ENCODE data around the gene CD164L2.
A peak's percentile ranks its signal among the peaks of the same experiment; 100 is the strongest.
"Not testable (repeated sequence)": the region's sequence is repeated elsewhere in the genome, so short reads cannot be mapped to it uniquely, and the experiment has no call there.

Gene CD164L2

DNA sequence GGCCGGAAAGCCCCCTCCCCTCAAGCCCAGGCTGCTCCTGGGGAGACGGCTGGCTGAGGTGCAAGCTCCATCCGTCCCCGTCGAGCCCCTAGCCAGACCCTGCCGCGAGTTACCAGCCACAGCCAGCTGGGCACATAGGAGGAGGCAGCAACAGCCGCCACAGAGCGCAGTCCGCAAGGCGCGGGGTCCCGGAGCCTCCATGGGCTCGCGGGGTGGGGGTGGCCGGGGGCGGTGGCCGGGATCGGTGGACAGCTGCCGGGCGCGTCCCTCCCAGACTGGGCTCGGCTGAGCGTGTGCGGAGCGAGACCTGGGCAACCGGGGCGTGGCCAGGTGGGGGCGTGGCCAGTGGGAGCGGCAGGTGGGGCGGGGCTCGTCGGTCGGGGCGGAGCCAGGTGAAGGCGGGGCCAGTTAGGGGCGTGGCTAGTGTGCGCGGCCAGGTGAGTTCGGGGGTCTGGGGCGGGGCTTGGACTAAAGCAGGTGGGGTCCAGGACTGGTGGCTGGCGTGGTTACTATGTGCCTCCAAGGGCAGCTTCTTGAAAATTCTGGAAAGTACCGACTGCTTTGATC, at the start of gene CD164L2:
TSS of gene CD164L2 (minus strand) at position 295 of the 567 bp plus-strand sequence. CDS start at position 201, 94 bp downstream.
- Mint-ChIP-seq H3K9me3 (no peaks in the 10 kb centered on the region), H3K4me3 (no peak within 1 kb of the TSS), H3K27ac (peak within 1 kb of the TSS; percentile 1), H3K27me3 (peaks cover 2% of the 10 kb centered on the region), H3K4me1 (peaks cover 8% of the 10 kb centered on the region), H3K36me3 (no peaks in the 10 kb centered on the region)
- DNase-seq (ENCODE audit: low spot score in 2 of 2) (peak in 1 of 2 donors; percentile 45), ATAC-seq (ENCODE audit: low read depth) (peak; percentile 54)

DNA sequence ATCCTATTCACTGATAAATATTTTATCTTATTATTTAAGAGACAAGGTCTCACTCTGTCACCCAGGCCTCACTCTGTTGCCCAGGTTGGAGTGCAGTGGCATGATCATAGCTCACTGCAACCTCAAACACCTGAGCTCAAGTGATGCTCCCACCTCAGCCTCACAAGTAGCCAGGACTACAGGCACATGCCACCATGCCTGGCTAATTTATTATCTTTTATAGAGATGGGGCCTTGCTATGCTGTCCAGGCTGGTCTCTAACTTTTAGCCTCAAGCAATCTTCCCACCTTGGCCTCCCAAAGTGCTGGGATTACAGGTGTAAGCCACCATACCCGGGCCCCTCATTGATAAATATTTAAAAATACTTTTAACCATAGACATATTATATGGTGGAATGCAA, 49.6 kb upstream of the CD164L2 start:
- not testable (repeated sequence) for H3K4me3 Mint-ChIP-seq; H3K27ac Mint-ChIP-seq; DNase-seq (ENCODE audit: low spot score in 2 of 2); H3K36me3 Mint-ChIP-seq; H3K9me3 Mint-ChIP-seq; H3K27me3 Mint-ChIP-seq; ATAC-seq (ENCODE audit: low read depth)
- peaks cover 51% of the 10 kb centered on the region for H3K4me1 Mint-ChIP-seq

DNA sequence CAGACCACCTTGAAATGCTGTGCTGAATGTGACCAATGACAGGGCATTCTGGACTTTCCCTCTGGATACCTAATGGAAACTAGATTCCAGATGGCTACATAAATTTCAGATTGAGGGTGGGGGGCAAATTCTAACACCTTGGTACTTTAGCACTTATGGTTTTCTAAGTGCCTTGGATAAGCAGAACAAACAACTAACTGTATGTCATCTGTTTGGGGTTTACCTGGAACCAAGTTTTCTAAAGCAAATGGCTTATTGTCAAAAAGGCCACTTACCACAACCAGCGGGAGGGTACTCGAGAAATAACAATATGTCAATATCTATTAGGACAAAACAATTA, 48.4 kb upstream of the CD164L2 start:
- Mint-ChIP-seq H3K36me3 (peaks cover 4% of the 10 kb centered on the region), H3K27ac (peak overlapping the region; percentile 76), H3K4me1 (peaks cover 56% of the 10 kb centered on the region), H3K27me3 (no peaks in the 10 kb centered on the region), H3K9me3 (no peaks in the 10 kb centered on the region), H3K4me3 (no peak overlapping the region)
- DNase-seq (ENCODE audit: low spot score in 2 of 2), result no peak
- ATAC-seq (ENCODE audit: low read depth), result no peak

DNA sequence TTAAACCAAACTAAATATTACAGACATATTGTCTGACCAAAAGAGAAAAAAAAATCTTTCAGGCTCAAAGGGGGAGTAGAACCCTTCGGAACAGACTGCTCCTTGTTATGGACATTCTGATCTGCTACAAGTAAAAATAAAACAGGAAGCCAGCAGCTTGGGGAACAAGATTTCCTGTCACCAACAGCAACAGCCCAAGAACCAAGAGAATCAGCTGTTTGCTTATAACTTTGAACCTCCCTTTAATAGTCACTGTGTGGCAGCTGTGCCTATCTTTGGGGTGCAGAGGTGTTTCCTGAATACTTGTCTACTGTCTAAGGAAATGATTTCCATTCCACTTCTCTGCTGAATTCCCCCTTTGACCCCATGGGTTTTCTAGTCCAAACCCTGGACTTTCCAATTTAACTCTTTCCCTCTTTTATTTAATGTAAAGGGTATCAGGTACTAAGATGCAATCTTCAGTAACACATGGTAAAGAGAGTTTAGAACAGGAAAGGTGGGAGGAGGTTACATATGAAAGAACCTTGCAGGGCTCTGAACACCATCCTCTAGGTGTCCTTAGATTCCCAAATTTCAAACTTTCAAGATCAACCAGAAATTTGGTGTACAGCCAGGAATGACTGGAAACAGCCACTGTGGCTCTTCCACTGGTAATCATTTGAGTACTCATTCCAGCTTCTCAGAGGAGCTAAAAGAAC, 47.9 kb upstream of the CD164L2 start:
- no peaks in the 10 kb centered on the region for H3K9me3 Mint-ChIP-seq
- H3K36me3 Mint-ChIP-seq, result peaks cover 6% of the 10 kb centered on the region
- peaks cover 55% of the 10 kb centered on the region for H3K4me1 Mint-ChIP-seq
- H3K27me3 Mint-ChIP-seq, result no peaks in the 10 kb centered on the region
- peak overlapping the region; percentile 76 for H3K27ac Mint-ChIP-seq
- ATAC-seq (ENCODE audit: low read depth) (peak; percentile 26), DNase-seq (ENCODE audit: low spot score in 2 of 2) (no peak)
- peak overlapping the region; percentile 60 for H3K4me3 Mint-ChIP-seq

DNA sequence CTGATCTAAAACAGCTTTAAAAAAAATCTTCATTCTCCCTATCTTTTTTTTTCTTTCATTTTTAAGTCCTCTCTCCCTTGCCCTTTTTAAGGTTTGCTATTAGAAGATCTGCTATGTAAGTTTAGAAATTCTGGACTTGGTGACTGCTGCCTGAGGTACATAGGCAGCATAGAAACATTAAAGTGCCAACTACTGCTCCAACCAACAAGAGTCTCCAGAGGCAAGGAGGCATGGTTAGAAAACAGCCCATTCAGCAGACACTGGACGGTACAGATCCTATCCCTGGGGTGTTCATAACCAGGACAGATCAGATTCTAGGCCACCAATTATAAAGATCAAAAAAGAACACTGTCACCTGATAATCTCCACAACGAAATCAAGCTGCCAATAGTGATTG, 45.9 kb upstream of the CD164L2 start:
- ATAC-seq (ENCODE audit: low read depth), result no peak
- no peak for DNase-seq (ENCODE audit: low spot score in 2 of 2)
- Mint-ChIP-seq H3K9me3 (no peaks in the 10 kb centered on the region), H3K27ac (peak overlapping the region; percentile 88), H3K4me3 (peak overlapping the region; percentile 45), H3K36me3 (peaks cover 8% of the 10 kb centered on the region), H3K27me3 (no peaks in the 10 kb centered on the region), H3K4me1 (peaks cover 55% of the 10 kb centered on the region)

DNA sequence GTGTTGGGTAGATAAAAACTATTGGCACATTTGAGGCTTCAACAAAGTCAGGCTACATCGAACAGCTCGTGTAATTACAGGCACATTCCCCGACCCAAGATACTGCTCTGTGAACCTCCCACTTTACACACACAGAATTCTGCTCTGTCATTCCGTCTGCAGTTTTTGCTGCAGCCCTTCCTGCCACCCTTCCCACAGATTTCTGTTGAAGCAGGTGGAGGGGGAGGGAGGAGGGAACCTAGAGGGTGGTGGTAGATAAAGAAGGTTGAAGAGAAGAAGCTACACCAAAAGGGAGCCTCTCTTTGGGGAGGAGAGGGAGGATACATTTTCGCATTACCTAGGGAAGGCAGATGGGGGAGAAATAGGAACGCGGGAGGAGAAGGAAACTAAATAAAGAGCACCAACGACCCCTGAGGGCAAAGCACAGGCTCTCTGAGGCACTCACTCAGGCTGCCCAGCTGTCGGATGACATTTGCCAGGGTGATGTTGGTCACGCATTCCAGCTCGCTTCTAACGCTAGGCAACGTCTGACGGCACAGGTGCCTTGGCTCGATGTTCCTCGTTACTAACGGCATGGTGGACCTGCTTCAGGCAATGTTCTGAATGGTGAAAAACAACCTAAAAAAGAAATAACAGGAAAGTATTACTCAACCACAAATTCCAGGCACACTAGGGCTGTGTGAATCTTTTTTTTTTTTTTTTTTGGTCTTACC, 45.3 kb upstream of the CD164L2 start:
- H3K4me1 Mint-ChIP-seq, result peaks cover 50% of the 10 kb centered on the region
- no peaks in the 10 kb centered on the region for H3K9me3 Mint-ChIP-seq
- H3K27me3 Mint-ChIP-seq, result no peaks in the 10 kb centered on the region
- DNase-seq (ENCODE audit: low spot score in 2 of 2) (no peak), ATAC-seq (ENCODE audit: low read depth) (no peak)
- peaks cover 8% of the 10 kb centered on the region for H3K36me3 Mint-ChIP-seq
- no peak overlapping the region for H3K4me3 Mint-ChIP-seq
- peak overlapping the region; percentile 88 for H3K27ac Mint-ChIP-seq

DNA sequence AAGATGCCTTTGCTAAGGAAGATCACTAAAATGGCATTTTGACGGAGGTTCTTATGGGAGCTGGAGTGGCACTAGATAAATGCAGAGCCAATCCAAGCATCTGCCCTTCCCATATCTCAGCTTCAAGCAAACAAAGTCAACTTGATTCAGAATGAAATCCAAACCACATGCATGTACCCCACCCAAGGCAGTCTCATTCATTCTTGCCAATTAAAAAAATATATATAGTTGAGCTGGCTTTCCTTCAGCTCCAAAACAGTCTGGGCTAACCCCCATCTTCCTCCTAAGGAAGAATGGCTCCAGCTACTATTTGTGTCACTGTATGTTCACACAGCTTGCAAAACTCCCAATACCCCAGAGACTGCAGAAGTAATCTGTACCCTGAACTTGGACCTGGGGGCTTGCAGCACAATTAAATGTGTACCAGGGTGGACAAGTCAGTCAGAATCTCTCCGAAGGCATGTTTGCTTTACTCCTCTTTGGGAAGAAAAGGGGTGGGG, 44.7 kb upstream of the CD164L2 start:
- no peaks in the 10 kb centered on the region for H3K27me3 Mint-ChIP-seq
- H3K36me3 Mint-ChIP-seq, result peaks cover 8% of the 10 kb centered on the region
- DNase-seq (ENCODE audit: low spot score in 2 of 2) (no peak), ATAC-seq (ENCODE audit: low read depth) (no peak)
- peak overlapping the region; percentile 88 for H3K27ac Mint-ChIP-seq
- no peak overlapping the region for H3K4me3 Mint-ChIP-seq
- peaks cover 46% of the 10 kb centered on the region for H3K4me1 Mint-ChIP-seq
- no peaks in the 10 kb centered on the region for H3K9me3 Mint-ChIP-seq

DNA sequence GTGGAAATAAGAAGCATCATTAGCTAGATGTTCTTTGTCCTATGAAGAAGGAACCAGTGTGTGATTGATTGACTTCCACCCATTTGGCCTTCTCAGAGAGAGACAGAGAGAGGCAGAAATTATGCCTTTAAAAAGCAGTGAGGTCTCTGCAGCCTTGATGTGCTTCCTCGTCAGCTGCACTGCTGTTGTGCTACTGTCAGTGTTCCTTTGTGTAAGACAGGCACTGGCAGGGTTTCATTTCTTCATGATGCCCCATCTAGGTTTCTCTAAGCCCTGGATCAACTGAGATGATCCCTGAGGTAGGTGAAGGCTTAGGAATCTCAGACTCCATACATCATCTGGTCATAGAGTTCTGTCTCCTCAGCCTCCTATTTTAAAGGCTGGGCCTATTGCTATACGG, 44.2 kb upstream of the CD164L2 start:
- H3K36me3 Mint-ChIP-seq, result peaks cover 11% of the 10 kb centered on the region
- H3K27ac Mint-ChIP-seq, result peak overlapping the region; percentile 88
- no peaks in the 10 kb centered on the region for H3K27me3 Mint-ChIP-seq
- DNase-seq (ENCODE audit: low spot score in 2 of 2) (no peak), ATAC-seq (ENCODE audit: low read depth) (peak; percentile 85)
- no peak overlapping the region for H3K4me3 Mint-ChIP-seq
- peaks cover 46% of the 10 kb centered on the region for H3K4me1 Mint-ChIP-seq
- no peaks in the 10 kb centered on the region for H3K9me3 Mint-ChIP-seq

DNA sequence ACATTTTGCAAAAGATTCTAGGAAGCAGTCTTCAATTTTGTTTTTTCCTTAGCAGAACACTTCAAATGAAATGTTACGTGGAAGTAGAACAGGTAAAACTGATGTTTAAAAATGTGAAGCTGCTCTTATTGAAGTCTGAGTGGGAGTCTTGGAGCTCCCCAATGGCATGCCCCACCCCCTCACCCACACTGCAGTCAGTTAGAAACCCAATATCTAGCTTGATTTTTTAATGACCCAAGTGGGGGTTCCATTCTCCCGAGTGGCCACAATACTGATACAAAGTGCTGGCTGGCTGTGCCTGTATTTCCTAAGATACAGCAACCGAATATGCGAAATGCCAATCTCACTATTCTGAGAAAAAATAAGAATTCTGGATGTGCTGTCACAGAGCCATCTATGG, 40.6 kb upstream of the CD164L2 start:
- Mint-ChIP-seq H3K36me3 (peaks cover 11% of the 10 kb centered on the region), H3K27ac (no peak overlapping the region), H3K27me3 (no peaks in the 10 kb centered on the region)

DNA sequence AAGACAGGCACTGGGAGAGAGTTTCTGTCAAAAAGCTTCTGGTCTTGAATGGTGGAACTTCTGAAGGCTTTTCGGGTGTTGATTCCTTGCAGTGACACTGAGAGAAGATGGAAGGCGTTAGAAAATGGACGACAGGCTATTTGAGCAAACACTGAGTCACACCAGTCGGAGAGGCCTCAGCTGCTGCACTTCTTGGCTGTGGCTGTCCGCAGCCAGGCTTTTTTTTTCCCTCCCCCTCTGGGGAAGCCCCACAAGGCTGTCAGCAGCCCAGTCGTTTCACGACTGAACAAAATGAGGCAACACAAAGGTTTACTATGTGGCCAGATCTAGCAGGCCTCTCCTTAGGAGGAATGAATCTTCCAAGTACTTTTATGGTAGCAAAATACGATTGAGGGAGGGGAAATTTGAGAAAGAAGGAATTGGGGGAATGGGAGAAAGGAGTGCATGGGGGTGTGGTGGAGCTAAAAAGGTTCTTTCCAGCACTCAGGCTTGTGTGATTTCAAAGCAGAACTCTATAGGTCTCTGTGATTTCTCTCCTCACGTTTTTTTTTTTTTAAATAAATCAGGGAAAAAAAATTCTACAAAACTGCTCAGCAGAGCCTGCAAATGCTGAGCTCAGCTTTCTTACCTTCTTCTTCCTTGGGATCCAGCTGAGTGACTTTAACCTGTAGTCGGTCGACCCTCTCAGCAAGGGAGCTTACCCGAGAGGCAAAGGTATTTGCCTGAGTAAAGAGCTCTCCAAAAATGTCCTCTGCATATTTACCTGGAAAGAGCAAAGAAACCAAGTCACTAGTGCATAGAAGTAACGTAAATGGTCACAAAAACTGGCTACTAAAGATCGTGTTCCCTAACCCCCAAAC, 35.4 kb upstream of the CD164L2 start:
- peaks cover 27% of the 10 kb centered on the region for H3K36me3 Mint-ChIP-seq
- H3K27ac Mint-ChIP-seq, result peak overlapping the region; percentile 88
- peaks cover 36% of the 10 kb centered on the region for H3K4me1 Mint-ChIP-seq
- ATAC-seq (ENCODE audit: low read depth) (peak; percentile 77), DNase-seq (ENCODE audit: low spot score in 2 of 2) (no peak)
- peak overlapping the region; percentile 52 for H3K4me3 Mint-ChIP-seq
- no peaks in the 10 kb centered on the region for H3K9me3 Mint-ChIP-seq
- H3K27me3 Mint-ChIP-seq, result no peaks in the 10 kb centered on the region

More for the DNA sequence above, 40.6 kb upstream of the CD164L2 start:
- Mint-ChIP-seq H3K4me1 (peaks cover 44% of the 10 kb centered on the region), H3K4me3 (no peak overlapping the region), H3K9me3 (no peaks in the 10 kb centered on the region)
- DNase-seq (ENCODE audit: low spot score in 2 of 2), result no peak
- no peak for ATAC-seq (ENCODE audit: low read depth)

DNA sequence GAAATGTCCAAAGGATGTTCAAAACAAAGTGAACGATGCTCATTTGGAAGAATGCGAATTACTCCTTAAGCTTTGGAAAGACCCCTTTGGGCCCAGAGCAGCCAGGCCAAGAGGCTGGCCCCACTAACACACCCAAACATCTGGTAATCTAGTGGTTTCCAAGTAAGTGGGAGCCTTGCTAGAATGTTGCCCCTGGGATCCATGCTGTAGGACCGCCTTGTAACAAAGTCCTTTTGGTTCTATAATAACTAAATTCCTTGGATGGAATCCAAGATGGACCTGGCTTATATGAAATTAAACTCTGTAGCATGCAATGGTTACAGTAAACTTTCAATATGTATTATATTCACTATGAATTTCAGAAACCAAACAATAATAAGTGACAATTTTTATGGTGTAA, 34.6 kb upstream of the CD164L2 start:
- Mint-ChIP-seq H3K4me1 (peaks cover 36% of the 10 kb centered on the region), H3K36me3 (peaks cover 31% of the 10 kb centered on the region), H3K9me3 (no peaks in the 10 kb centered on the region), H3K4me3 (no peak overlapping the region), H3K27me3 (no peaks in the 10 kb centered on the region), H3K27ac (peak overlapping the region; percentile 88)
- DNase-seq (ENCODE audit: low spot score in 2 of 2) (no peak), ATAC-seq (ENCODE audit: low read depth) (no peak)

DNA sequence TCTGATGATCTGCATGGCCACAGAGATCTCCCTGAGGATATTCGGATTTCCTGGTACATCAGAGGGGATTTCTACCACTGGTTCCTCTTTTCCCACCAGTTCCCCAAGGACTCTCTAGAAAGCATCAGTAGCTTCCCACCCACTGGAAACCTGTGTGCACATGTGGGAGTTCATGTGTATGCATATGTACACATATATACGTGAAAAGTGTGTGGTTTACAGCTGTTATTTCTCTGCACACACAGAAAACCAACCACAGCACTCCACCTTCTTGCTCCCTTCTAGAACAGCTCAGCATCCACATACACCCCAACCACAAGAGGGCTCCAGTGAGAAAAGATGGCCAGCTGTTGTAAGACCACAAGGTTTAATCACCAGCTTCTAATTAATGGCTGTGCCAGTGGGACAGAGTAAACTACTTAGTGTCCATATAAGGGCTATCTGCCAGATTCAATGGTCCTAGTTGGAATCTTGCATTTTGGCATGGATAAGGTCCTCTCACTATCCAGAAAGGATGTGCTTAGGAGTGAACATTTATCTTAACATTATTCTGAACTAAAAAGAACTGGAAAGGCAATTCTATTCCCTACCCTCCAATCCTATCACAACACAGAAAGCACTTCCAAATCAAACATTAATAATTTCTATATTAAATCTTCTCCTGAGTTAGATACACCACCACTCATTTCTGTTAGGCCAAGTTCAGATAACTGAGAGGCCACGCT, 33.4 kb upstream of the CD164L2 start:
- no peaks in the 10 kb centered on the region for H3K27me3 Mint-ChIP-seq
- no peak overlapping the region for H3K4me3 Mint-ChIP-seq
- DNase-seq (ENCODE audit: low spot score in 2 of 2), result peak; percentile 43 to 61
- H3K4me1 Mint-ChIP-seq, result peaks cover 35% of the 10 kb centered on the region
- H3K27ac Mint-ChIP-seq, result peak overlapping the region; percentile 80
- H3K9me3 Mint-ChIP-seq, result no peaks in the 10 kb centered on the region
- H3K36me3 Mint-ChIP-seq, result peaks cover 29% of the 10 kb centered on the region
- peak; percentile 75 for ATAC-seq (ENCODE audit: low read depth)

DNA sequence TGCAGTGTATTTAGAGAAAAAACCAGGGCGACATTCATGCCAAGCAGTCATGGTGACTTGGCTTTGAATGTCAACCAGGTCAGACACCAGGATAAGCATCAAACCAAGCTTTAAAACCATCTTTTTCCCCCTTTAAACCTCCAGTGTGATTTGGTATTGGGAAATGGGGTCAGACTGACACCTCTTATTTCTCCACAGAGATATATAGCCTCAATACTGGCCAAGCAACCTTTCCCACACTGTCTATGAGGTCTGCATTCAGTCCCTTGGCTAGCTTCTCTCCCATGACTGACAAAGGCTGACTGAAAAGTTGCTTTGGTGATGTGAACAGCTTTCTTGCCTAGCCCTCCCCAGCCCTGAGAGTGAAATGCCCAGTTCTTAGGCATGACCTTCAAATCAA, 31.0 kb upstream of the CD164L2 start:
- H3K27ac Mint-ChIP-seq, result peak overlapping the region; percentile 75
- H3K27me3 Mint-ChIP-seq, result no peaks in the 10 kb centered on the region
- no peaks in the 10 kb centered on the region for H3K9me3 Mint-ChIP-seq
- DNase-seq (ENCODE audit: low spot score in 2 of 2) (no peak), ATAC-seq (ENCODE audit: low read depth) (no peak)
- no peak overlapping the region for H3K4me3 Mint-ChIP-seq
- peaks cover 34% of the 10 kb centered on the region for H3K4me1 Mint-ChIP-seq
- H3K36me3 Mint-ChIP-seq, result peaks cover 34% of the 10 kb centered on the region

All from memory B cell (primary cell).